Rectal smooth muscle tissue (tissue), 1 donor: ENCODE data around the gene RASSF3.

Experiments
- H3K27ac ChIP-seq: one replicate; pipeline ENCODE4 v1.7.0; 2013; ENCODE audit warnings: low read depth, low read length, inconsistent platforms
- H3K27me3 ChIP-seq: one replicate; pipeline ENCODE4 v1.7.0; 2013; ENCODE audit warnings: low read length; ENCODE audit not compliant: control insufficient read depth, insufficient read depth
- H3K36me3 ChIP-seq: one replicate; pipeline ENCODE4 v1.7.0; 2013; ENCODE audit warnings: low read length; ENCODE audit not compliant: control insufficient read depth, insufficient read depth
- H3K4me1 ChIP-seq: one replicate; pipeline ENCODE4 v1.7.0; 2013; ENCODE audit warnings: low read length; ENCODE audit not compliant: control insufficient read depth, insufficient read depth
- H3K4me3 ChIP-seq: one replicate; pipeline ENCODE4 v1.7.0; 2013; ENCODE audit warnings: low read length
- H3K9ac ChIP-seq: one replicate; pipeline ENCODE4 v1.7.0; 2013; ENCODE audit warnings: low read length

Gene RASSF3

GRCh38 chr12:64714551-64714968 is 104.3 kb downstream of the RASSF3 start:
- no peaks in the 10 kb centered on the region for H3K27me3 ChIP-seq
- peaks cover 11% of the 10 kb centered on the region for H3K36me3 ChIP-seq
- H3K4me3 ChIP-seq = no peak overlapping the region
- no peaks in the 10 kb centered on the region for H3K4me1 ChIP-seq
- H3K27ac ChIP-seq = no peak overlapping the region
- H3K9ac ChIP-seq = no peak overlapping the region

- H3K36me3 ChIP-seq = peaks cover 15% of the 10 kb centered on the region
Observed at GRCh38 chr12:64716371-64716770, 106.1 kb downstream of the RASSF3 start.

DNA sequence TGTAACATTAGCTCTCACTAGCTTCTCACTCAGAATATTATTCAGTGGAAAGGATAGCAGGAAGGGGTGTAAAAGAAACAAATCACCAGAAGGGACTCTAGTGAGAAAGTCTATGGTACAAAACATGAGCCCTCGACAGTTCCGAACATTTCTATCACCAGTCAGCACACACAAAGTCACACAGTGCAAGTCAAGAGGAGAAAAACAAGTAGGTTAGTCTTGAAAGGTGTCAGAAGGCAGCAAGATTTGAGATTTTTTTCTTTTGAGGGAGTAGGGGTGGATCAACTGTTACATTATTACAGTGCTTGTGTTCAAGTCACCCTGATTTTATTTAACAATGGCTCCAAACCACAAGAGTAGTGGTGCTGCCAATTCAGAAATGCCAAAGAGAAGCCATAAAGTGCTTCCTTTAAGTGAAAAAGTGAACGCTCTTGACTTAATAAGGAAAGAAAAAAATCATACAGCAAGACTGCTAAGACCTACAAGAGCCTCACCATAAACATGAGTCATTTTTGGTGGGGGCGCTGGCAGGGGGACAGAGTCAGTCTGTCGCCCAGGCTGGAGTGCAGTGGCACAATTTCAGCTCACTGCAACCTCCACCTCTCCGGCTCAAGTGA is 106.7 kb downstream of the RASSF3 start:
- no peak overlapping the region for H3K4me3 ChIP-seq
- peaks cover 17% of the 10 kb centered on the region for H3K36me3 ChIP-seq
- H3K9ac ChIP-seq = no peak overlapping the region
- H3K27me3 ChIP-seq = no peaks in the 10 kb centered on the region
- H3K4me1 ChIP-seq = no peaks in the 10 kb centered on the region
- H3K27ac ChIP-seq = no peak overlapping the region

More at GRCh38 chr12:64716371-64716770, 106.1 kb downstream of the RASSF3 start:
- Histone ChIP-seq H3K4me3 (no peak overlapping the region), H3K4me1 (no peaks in the 10 kb centered on the region), H3K27ac (no peak overlapping the region), H3K9ac (no peak overlapping the region), H3K27me3 (no peaks in the 10 kb centered on the region)

DNA sequence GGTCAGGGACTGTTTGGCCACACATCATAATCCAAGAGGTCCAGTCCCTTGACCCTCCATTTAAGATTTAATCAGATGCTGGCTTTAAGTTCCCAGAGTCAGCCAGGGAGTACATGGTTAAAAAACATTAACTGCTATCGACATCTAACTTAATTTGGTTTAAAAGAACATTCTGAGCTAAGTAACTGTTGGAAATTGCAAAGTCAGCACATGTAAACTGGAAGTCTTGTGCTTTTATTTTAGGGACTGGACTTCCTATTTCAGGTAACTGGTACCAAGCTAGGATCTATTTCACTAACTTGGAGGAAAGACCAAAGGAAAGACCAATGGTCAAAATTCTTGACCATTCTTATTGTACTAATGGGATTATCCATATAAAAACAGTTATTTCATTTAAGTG is 108.4 kb downstream of the RASSF3 start:
- Histone ChIP-seq H3K9ac (no peak overlapping the region), H3K36me3 (peaks cover 27% of the 10 kb centered on the region), H3K4me1 (no peaks in the 10 kb centered on the region), H3K27me3 (no peaks in the 10 kb centered on the region), H3K4me3 (no peak overlapping the region), H3K27ac (no peak overlapping the region)

- no peaks in the 10 kb centered on the region for H3K27me3 ChIP-seq
- H3K4me1 ChIP-seq = no peaks in the 10 kb centered on the region
- no peak overlapping the region for H3K4me3 ChIP-seq
- no peak overlapping the region for H3K9ac ChIP-seq
- H3K27ac ChIP-seq = no peak overlapping the region
- H3K36me3 ChIP-seq = peaks cover 23% of the 10 kb centered on the region
Observed at GRCh38 chr12:64720884-64721283, 110.6 kb downstream of the RASSF3 start.

DNA sequence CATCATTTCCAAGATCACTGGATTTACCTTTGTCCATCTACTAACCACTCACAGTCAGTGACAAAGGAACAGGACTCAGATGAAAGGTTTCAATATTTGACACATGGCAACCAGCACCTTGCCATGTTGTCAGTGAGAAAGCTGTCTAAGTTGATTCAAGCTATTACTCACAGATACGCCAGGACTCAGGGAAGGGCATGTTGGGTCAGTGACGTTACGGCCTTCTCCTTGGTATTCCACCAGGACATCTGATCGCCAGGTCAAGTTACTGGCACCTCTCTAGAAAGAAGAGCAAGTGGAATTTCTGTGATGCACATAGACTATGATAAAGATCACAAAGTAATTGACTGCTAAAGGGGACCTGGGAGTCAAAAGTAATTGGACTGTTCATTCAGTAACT is 112.5 kb downstream of the RASSF3 start:
- Histone ChIP-seq H3K36me3 (peaks cover 20% of the 10 kb centered on the region), H3K4me3 (no peak overlapping the region), H3K27me3 (no peaks in the 10 kb centered on the region), H3K4me1 (no peaks in the 10 kb centered on the region), H3K27ac (no peak overlapping the region), H3K9ac (no peak overlapping the region)

DNA sequence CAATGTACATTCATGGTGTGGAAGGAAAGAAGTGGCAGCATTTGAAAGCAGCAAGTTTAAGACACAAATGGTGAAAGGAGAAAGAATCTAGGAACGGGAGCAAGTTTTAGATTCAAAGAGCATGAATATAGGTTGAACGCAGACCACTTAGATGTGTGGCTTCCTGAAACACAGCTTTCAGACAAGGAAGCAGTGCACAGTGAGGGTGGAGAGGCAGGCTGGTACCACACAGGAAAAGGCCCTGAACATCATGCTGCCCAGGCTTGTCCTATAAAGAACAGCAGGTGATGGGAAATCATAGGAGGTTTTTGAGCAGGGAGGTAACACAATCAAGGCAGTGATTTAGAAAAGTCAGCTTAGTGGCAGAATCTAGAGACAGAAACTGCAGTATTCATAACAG is 113.3 kb downstream of the RASSF3 start:
- Histone ChIP-seq H3K27me3 (no peaks in the 10 kb centered on the region), H3K4me3 (no peak overlapping the region), H3K4me1 (no peaks in the 10 kb centered on the region), H3K27ac (no peak overlapping the region), H3K9ac (no peak overlapping the region), H3K36me3 (peaks cover 20% of the 10 kb centered on the region)

DNA sequence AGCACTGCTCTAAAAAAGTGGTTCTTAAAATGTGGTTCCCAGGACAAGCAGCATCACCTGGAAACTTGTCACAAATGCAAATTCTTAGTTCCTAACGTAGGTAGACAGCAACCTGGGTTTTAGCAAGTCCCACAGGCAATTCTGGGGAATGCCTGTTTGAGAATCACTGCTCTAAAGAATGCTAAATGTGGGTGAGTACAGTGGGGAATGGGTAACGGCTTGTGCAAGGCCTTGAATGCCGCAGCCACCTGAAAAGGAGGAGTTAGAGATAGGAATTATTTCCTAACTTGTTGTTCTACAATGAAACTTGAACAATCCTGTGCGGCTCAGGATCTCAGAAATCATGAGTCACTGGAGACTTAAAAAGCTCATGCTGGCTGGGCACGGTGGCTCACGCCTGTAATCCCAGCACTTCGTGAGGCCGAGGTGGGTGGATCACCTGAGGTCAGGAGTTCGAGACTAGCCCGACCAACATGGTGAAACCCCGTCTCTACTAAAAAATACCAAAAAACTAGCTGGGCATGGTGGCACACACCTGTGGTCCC is 114.0 kb downstream of the RASSF3 start:
- Histone ChIP-seq H3K4me1 (no peaks in the 10 kb centered on the region), H3K27ac (no peak overlapping the region), H3K9ac (no peak overlapping the region), H3K4me3 (no peak overlapping the region), H3K27me3 (no peaks in the 10 kb centered on the region), H3K36me3 (peaks cover 19% of the 10 kb centered on the region)

DNA sequence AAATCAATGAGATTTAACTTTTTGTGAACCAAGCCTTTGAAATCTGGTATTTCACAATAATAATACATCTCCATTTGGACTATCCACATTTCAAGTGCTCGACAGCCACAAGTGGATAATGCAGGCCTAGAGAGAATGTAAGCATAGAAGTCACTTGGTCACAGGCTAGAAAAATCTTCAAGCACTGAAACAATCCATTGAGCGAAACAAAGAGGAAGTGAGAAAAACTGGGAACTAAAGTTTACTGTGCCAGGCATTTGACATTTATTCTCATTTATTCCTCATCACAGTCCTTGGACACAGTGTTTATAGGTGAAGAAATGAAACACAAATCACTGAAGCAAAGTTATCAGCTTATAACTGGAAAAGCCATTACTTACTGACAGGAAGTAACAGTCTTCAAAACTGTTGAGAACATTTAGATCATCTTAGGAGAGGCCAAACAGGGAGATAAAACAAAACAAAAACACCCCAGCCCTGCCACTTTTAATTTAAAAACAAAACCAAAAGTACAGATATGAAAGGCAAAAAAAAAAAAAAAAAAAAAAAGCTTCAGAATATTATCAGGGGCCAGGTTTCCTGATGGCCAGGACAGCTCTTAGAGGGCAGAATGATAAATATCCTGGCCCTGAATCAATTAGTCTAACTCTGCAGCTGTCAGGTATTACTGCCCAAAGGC is 119.8 kb downstream of the RASSF3 start:
- H3K4me1 ChIP-seq = peaks cover 2% of the 10 kb centered on the region
- no peaks in the 10 kb centered on the region for H3K36me3 ChIP-seq
- no peaks in the 10 kb centered on the region for H3K27me3 ChIP-seq
- no peak overlapping the region for H3K4me3 ChIP-seq
- H3K27ac ChIP-seq = no peak overlapping the region
- H3K9ac ChIP-seq = no peak overlapping the region

DNA sequence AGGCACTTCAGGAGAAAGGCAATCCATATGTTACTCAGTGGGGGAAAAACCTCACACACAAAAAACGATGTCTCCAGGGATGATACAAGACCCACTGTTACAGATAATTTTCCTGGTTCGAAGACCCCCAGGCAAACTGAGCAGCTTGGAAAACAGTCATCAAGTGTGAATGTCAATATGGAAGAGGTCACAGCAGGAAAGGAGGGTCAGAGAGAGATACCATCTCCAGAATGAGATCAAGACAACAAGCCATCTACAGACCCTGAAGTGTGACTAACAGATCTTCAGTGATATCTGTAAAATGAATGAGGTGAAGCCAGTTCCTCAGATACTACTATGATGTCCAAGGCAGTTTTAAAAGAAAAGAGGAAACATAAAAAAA is 120.3 kb downstream of the RASSF3 start:
- H3K27ac ChIP-seq = no peak overlapping the region

GRCh38 chr12:64731683-64732082 is 121.4 kb downstream of the RASSF3 start:
- H3K36me3 ChIP-seq = no peaks in the 10 kb centered on the region
- no peak overlapping the region for H3K27ac ChIP-seq
- peaks cover 2% of the 10 kb centered on the region for H3K4me1 ChIP-seq
- H3K4me3 ChIP-seq = no peak overlapping the region
- no peak overlapping the region for H3K9ac ChIP-seq
- no peaks in the 10 kb centered on the region for H3K27me3 ChIP-seq

More for the DNA sequence above, 120.3 kb downstream of the RASSF3 start:
- Histone ChIP-seq H3K9ac (no peak overlapping the region), H3K27me3 (no peaks in the 10 kb centered on the region), H3K4me1 (peaks cover 2% of the 10 kb centered on the region), H3K4me3 (no peak overlapping the region), H3K36me3 (no peaks in the 10 kb centered on the region)

DNA sequence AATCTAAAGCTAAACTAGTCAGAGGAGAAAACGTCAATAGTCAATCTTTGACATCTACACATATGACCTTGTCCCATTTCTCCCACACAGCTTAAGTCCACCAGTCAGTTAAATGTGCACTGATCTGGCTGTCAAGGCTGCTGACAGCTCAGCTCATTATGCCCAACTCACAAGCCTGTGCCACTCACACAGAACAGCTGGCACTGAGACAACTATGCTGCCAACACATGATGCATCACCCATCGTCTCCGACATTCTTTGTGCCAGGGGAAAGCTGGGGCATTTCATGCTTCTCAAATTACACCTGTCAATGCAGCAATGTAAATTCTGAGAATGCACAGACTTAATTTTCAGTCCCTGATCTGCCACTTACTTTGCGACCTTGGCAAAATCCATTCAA is 123.6 kb downstream of the RASSF3 start:
- H3K9ac ChIP-seq = no peak overlapping the region
- H3K36me3 ChIP-seq = no peaks in the 10 kb centered on the region
- H3K27ac ChIP-seq = no peak overlapping the region
- peaks cover 2% of the 10 kb centered on the region for H3K4me1 ChIP-seq
- H3K4me3 ChIP-seq = no peak overlapping the region
- H3K27me3 ChIP-seq = no peaks in the 10 kb centered on the region

GRCh38 chr12:64735442-64735841 is 125.1 kb downstream of the RASSF3 start:
- H3K27me3 ChIP-seq = no peaks in the 10 kb centered on the region
- peaks cover 3% of the 10 kb centered on the region for H3K36me3 ChIP-seq
- H3K9ac ChIP-seq = no peak overlapping the region
- no peak overlapping the region for H3K27ac ChIP-seq
- no peaks in the 10 kb centered on the region for H3K4me1 ChIP-seq
- no peak overlapping the region for H3K4me3 ChIP-seq
